Liver (tissue), 2 donors: ENCODE results near the gene RBFOX1.

Experiments
- CTCF ChIP-seq: fragments of 150-350 bp; IDR thresholded peaks from 2 replicates; pipeline ENCODE4 v1.5.1; 2017; ENCODE audit warnings: improper control_type of control experiment, low read depth, low read length; ENCODE audit not compliant: missing input control
- ZBTB33 ChIP-seq: IDR thresholded peaks from 2 replicates; pipeline ENCODE4 v1.6.1; 2016; ENCODE audit warnings: antibody characterized with exemption
- donor health status: healthy.

GRCh38 chr16:7755347-7755882 lies 422.8 kb downstream of the RBFOX1 start:
- TF ChIP-seq ZBTB33 (no peak), CTCF (no peak)
